ENCODE measurements around the gene HLA-DQA1. TPM values are rescaled to one million over a fixed set of nuclear protein-coding genes. Genes with fewer than 3 reads are reported as not detected.
"Not testable (repeated sequence)": the region's sequence is repeated elsewhere in the genome, so short reads cannot be mapped to it uniquely, and the experiment has no call there.

HLA-DQA1 gene
- total RNA-seq, 1 donor from 2014 or later: 5.4 TPM

- no peaks in the 10 kb centered on the region for H3K36me3 ChIP-seq
- TF ChIP-seq CTCF (IDR thresholded peaks at IDR 0.05; ENCODE audit: borderline replicate concordance): no peak
- peaks cover under 1% of the 10 kb centered on the region for H3K9me3 ChIP-seq (replicated peaks)
- no peaks in the 10 kb centered on the region for H3K4me1 ChIP-seq
- no peak overlapping the region for H3K27ac ChIP-seq (replicated peaks)
- intact Hi-C loops (cut with micrococcal nuclease): no loop called here
- no peak overlapping the region for H3K4me3 ChIP-seq
- DNase-seq: no peak
- H3K27me3 ChIP-seq (ENCODE audit: low read depth): no peaks in the 10 kb centered on the region
Observed at GRCh38 chr6:32623693-32624092, 13.5 kb upstream of the HLA-DQA1 start.

GRCh38 chr6:32624565-32624964 lies 12.6 kb upstream of the HLA-DQA1 start:
- Histone ChIP-seq H3K4me1 (no peaks in the 10 kb centered on the region), H3K4me3 (no peak overlapping the region), H3K9me3 (replicated peaks) (no peaks in the 10 kb centered on the region), H3K36me3 (no peaks in the 10 kb centered on the region), H3K27me3 (ENCODE audit: low read depth) (no peaks in the 10 kb centered on the region), H3K27ac (replicated peaks) (no peak overlapping the region)
- intact Hi-C loops (cut with micrococcal nuclease): no loop called here
- no peak for DNase-seq
- no peak for TF ChIP-seq CTCF (IDR thresholded peaks at IDR 0.05; ENCODE audit: borderline replicate concordance)

- Histone ChIP-seq H3K27ac (replicated peaks) (no peak overlapping the region), H3K36me3 (no peaks in the 10 kb centered on the region), H3K9me3 (replicated peaks) (peaks cover 5% of the 10 kb centered on the region), H3K27me3 (ENCODE audit: low read depth) (no peaks in the 10 kb centered on the region), H3K4me3 (no peak overlapping the region), H3K4me1 (no peaks in the 10 kb centered on the region)
- TF ChIP-seq CTCF (IDR thresholded peaks at IDR 0.05; ENCODE audit: borderline replicate concordance): no peak
- intact Hi-C loops (cut with micrococcal nuclease): no loop called here
- DNase-seq: no peak
Observed at GRCh38 chr6:32625137-32625536, 12.1 kb upstream of the HLA-DQA1 start.

GRCh38 chr6:32627249-32627648 lies 10.0 kb upstream of the HLA-DQA1 start:
- Histone ChIP-seq H3K36me3 (no peaks in the 10 kb centered on the region), H3K9me3 (replicated peaks) (peaks cover 5% of the 10 kb centered on the region), H3K4me1 (no peaks in the 10 kb centered on the region), H3K27me3 (ENCODE audit: low read depth) (no peaks in the 10 kb centered on the region), H3K27ac (replicated peaks) (no peak overlapping the region), H3K4me3 (no peak overlapping the region)
- no peak for DNase-seq
- TF ChIP-seq CTCF (IDR thresholded peaks at IDR 0.05; ENCODE audit: borderline replicate concordance): no peak
- intact Hi-C loops (cut with micrococcal nuclease): no loop called here

GRCh38 chr6:32627831-32628230 lies 9.4 kb upstream of the HLA-DQA1 start:
- peak; percentile 19 for DNase-seq
- Histone ChIP-seq H3K4me1 (no peaks in the 10 kb centered on the region), H3K9me3 (replicated peaks) (peaks cover 5% of the 10 kb centered on the region), H3K36me3 (no peaks in the 10 kb centered on the region), H3K27ac (replicated peaks) (no peak overlapping the region), H3K27me3 (ENCODE audit: low read depth) (no peaks in the 10 kb centered on the region), H3K4me3 (no peak overlapping the region)
- TF ChIP-seq CTCF (IDR thresholded peaks at IDR 0.05; ENCODE audit: borderline replicate concordance): no peak
- intact Hi-C loops (cut with micrococcal nuclease): no loop called here

GRCh38 chr6:32629793-32630192 lies 7.4 kb upstream of the HLA-DQA1 start:
- intact Hi-C loops (cut with micrococcal nuclease); DNase-seq; H3K9me3 ChIP-seq (replicated peaks): not testable (repeated sequence)

More at GRCh38 chr6:32629793-32630192, 7.4 kb upstream of the HLA-DQA1 start:
- not testable (repeated sequence) for H3K27ac ChIP-seq (replicated peaks); H3K4me1 ChIP-seq; H3K4me3 ChIP-seq; H3K36me3 ChIP-seq; H3K27me3 ChIP-seq (ENCODE audit: low read depth)
